ENCODE data around the gene PACRG.

DNA sequence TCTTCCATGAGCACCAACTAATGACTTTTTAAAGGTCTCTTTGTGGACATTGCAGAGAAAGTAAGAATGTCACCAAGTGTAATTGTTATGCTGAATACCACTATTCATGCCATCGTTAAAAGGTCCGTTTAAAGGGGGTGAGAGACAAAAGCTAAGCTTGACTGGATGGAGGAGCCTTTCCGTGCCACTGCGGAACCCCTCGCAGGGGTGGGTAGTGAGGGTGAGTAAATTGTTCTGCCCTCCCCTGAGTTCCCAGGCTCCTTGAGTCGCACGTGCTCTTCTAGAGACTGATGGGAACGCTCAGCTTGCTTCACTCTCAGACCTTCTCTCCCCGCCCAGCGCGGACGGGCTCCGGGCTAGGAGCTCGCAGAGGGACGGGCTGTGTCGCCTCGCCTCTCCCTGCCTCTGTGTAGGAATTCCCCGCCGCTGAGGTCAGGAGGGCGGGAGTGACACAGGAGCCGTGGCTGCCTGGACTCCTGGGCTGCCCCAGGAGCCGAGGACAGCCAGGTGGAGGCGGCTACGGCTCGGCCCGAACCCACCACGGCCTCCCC lies 371.9 kb downstream of the PACRG start:
- TF ChIP-seq, protein P1, sequence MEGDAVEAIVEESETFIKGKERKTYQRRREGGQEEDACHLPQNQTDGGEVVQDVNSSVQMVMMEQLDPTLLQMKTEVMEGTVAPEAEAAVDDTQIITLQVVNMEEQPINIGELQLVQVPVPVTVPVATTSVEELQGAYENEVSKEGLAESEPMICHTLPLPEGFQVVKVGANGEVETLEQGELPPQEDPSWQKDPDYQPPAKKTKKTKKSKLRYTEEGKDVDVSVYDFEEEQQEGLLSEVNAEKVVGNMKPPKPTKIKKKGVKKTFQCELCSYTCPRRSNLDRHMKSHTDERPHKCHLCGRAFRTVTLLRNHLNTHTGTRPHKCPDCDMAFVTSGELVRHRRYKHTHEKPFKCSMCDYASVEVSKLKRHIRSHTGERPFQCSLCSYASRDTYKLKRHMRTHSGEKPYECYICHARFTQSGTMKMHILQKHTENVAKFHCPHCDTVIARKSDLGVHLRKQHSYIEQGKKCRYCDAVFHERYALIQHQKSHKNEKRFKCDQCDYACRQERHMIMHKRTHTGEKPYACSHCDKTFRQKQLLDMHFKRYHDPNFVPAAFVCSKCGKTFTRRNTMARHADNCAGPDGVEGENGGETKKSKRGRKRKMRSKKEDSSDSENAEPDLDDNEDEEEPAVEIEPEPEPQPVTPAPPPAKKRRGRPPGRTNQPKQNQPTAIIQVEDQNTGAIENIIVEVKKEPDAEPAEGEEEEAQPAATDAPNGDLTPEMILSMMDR (IDR thresholded peaks at IDR 0.05): no peak
- no peak for TF ChIP-seq POLR2A (IDR thresholded peaks at IDR 0.05)
